KOPT-K1 (cell line): ENCODE data around the gene AP1AR.
"Not testable (repeated sequence)": the region's sequence is repeated elsewhere in the genome, so short reads cannot be mapped to it uniquely, and the experiment has no call there.

Source experiments
- H3K27ac ChIP-seq: fragments of 200-600 bp; sonication (generic); 2 replicates; pipeline ENCODE4 v1.5.1; 2016; ENCODE audit warnings: antibody characterized with exemption, mild to moderate bottlenecking, low read depth, low read length; ENCODE audit not compliant: poor library complexity, severe bottlenecking
- H3K36me3 ChIP-seq: fragments of 200-600 bp; sonication (generic); 2 replicates; pipeline ENCODE4 v1.5.1; 2017; ENCODE audit warnings: antibody characterized with exemption, mild to moderate bottlenecking, low read length, moderate library complexity; ENCODE audit not compliant: insufficient read depth
- H3K9me3 ChIP-seq: fragments of 200-600 bp; sonication (generic); 2 replicates; pipeline ENCODE4 v1.5.1; 2017; ENCODE audit warnings: antibody characterized with exemption, low read length, mild to moderate bottlenecking; ENCODE audit not compliant: insufficient read depth, poor library complexity, severe bottlenecking

AP1AR gene

DNA sequence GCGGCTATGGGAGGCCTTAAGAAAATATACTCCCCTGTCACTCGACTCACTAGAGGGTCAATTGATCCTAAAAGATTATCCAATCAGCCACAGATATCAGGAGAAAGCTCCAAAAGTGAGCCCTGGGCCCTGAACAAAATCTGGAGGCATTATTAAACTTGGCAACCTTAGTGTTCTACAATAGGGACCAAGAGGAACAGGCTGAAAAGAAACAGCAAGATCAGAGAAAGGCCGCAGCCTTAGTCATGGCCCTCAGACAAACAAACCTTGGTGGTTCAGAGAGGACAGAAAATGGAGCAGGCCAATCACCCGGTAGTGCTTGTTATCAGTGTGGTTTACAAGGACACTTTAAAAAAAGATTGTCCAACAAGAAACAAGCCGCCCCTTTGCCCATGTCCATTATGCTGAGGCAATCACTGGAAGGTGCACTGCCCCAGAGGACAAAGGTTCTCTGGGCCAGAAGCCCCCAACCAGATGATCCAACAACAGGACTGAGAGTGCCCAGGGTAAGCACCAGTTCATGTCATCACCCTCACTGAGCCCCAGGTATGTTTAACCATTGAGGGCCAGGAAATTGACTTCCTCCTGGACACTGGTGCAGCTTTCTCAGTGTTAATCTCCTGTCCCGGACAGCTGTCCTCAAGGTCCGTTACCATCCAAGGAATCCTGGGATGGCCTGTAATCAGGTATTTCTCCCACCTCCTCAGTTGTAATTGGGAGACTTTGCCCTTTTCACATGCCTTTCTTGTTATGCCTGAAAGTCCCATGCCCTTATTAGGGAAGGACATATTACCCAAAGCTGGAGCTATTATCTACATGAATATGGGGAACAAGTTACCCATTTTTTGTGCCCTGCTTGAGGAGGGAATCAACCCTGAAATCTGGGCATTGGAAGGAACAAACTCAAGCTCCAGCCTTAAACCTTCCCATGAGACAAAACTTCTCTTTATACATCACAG lies 23.2 kb upstream of the AP1AR start:
- not testable (repeated sequence) for H3K9me3 ChIP-seq, H3K36me3 ChIP-seq, H3K27ac ChIP-seq

GRCh38 chr4:112210777-112211176 lies 20.8 kb upstream of the AP1AR start:
- no peaks in the 10 kb centered on the region for H3K36me3 ChIP-seq
- no peak overlapping the region for H3K27ac ChIP-seq
- H3K9me3 ChIP-seq = no peaks in the 10 kb centered on the region

DNA sequence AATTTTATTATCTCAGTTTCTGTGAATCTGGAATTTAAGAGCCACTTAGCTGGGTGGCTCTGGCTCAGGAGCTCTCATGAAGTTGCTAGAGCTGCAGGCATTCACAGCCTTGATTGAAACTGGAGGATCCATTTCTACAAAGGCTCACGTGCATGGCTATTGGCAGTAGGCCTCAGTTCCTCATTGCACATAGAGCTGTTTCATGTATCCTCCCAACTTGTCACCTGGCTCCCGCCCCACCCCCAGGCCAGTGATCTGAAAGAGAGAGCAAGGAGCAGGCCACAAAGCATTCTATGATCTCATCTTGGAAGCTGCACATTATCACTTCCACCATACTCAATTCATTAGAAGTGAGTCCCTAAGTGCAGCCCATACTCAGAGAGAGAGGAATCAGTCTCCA lies 18.5 kb upstream of the AP1AR start:
- Histone ChIP-seq H3K9me3 (no peaks in the 10 kb centered on the region), H3K36me3 (no peaks in the 10 kb centered on the region), H3K27ac (no peak overlapping the region)

DNA sequence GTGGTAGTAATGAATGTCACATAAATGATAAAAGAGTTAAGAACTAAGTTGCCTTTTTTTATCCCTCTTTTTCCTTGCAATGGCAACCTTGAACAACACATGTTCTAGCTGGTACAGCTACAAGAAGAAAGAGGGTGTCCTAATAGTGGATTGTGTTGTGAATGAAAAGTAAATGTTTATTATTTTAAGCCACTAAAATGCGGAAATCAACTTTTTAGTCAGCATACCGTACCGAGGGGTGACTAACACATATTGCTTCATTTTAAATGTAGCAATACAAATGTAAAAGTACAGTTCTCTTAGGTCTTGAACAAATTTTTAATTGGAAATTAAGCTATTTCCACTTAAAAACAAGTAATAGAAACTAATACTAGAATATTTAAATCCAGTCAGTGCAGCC lies 17.7 kb upstream of the AP1AR start:
- H3K27ac ChIP-seq = no peak overlapping the region
- H3K36me3 ChIP-seq = no peaks in the 10 kb centered on the region
- no peaks in the 10 kb centered on the region for H3K9me3 ChIP-seq

- H3K9me3 ChIP-seq = no peaks in the 10 kb centered on the region
- H3K36me3 ChIP-seq = no peaks in the 10 kb centered on the region
- no peak overlapping the region for H3K27ac ChIP-seq
Measured at GRCh38 chr4:112214390-112215264, 17.0 kb upstream of the AP1AR start.

DNA sequence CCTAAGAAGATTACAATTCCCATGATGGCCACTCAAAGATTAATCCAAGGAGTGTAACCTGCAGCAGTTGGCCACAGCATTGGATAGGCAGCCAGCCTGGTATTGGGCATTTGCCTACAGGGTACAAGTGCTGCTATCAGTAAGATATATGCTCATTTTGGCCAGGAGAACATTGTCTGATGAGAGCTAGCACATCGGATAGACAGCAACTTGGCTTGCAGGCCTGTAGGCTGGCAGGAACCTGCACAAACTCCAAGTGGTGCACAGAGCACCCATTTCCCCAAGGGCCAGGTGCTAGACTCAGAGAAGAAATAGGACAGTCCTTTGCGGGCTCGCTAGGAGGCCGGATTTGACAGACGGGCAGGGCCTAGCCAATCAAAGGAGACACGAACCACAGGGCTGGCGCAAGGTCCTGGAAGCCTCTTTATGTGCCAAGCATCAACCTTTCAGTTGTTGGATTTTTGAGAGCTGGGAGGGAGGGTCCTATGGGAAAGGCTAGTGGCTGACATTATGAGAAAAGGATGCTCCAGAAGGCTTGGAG lies 11.7 kb upstream of the AP1AR start:
- H3K9me3 ChIP-seq = no peaks in the 10 kb centered on the region
- H3K27ac ChIP-seq = no peak overlapping the region

DNA sequence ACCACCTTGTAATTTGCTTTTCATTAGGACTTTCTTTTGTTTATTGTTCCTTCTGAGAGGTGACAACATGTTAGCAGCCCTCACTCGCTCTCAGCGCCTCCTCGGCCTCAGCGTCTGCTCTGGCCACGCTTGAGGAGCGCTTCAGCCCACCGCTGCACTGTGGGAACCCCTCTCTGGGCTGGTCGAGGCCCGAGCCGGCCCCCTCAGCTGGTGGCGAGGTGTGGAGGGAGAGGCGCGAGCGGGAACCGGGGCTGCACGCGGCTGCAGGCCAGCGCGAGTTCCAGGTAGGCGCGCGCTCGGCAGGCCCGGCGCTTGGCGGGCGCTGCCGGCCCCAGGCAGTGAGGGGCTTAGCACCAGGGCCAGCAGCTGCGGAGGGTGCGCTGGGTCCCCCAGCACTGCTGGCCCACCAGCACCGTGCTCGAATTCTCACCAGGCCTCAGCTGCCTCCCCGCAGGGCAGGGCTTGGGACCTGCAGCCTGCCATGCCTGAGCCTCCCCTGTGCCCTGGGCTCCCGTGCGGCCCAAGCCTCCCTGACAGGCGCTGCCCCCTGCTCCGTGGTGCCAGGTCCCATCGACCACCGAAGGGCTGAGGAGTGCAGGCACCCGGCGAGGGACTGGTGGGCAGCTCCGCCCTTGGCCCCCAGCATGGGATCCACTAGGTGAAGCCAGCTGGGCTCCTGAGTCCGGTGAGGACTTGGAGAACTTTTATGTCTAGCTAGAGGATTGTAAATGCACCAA lies 9.2 kb upstream of the AP1AR start:
- Histone ChIP-seq H3K36me3 (no peaks in the 10 kb centered on the region), H3K27ac (no peak overlapping the region), H3K9me3 (no peaks in the 10 kb centered on the region)

More for the DNA sequence above, 11.7 kb upstream of the AP1AR start:
- H3K36me3 ChIP-seq = no peaks in the 10 kb centered on the region

DNA sequence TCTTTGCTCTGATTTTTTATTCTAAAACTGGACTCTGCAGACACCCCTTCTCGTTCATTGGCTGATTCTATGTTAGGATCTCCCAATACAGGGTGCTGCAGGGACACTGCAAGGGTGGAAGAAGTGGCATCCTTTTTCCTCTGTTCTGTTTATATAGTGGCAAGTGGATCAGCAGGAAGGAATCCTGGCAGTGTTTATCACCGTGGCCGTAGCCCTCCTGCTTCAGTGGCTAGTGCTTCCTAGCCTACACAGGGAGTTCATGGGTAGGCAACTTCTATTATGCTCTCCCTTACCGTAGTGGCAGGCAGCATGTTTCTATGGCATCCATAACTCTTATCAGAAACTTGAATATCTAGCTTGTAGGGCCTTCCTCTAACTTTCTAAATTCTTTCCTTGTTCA lies 6.4 kb upstream of the AP1AR start:
- Histone ChIP-seq H3K9me3 (no peaks in the 10 kb centered on the region), H3K36me3 (no peaks in the 10 kb centered on the region), H3K27ac (no peak overlapping the region)

DNA sequence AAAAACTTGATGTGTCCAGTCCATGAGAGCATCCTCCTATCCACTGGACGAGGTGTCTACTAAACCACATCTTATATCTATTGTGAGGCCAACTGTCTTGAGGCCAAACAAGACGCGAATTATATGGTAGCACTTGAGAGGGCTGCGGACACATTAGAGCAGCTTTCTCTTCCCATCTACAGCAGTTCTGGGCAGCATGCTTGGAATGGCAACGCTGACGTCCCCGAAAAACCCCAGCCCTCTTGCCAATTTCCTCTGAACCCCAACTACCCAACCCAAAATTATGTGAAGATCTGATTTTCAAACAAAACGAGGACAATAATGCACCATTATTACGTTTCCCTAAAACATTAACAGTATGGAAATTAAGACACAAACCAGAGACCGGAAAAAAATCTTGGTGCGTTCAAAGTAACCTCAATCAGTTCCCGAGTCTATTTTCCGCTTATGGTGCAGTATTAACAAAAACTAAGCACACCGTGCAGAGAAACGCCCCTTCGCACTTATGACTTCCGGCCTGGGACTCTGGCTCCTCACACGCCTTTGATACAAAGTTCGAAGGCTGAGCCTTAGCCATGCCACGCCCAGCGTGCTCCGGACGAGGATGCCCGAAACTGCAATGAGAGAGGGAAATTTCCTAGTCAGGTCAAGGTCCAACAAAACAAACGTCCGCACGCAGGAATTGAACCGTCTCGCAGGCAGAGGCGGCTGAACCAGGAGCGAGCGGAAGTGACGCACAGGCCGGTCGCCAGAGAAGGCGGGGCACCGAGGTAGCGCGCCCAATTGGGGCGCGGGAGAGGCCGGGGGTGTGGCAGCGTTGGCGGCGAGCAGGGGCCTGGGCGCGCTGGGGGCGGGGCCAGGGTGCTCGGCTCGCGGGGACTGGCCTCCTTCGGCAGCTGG lies 458 bp upstream of the AP1AR start:
- Histone ChIP-seq H3K27ac (peak overlapping the region; percentile 79), H3K36me3 (no peaks in the 10 kb centered on the region), H3K9me3 (no peaks in the 10 kb centered on the region)

GRCh38 chr4:112234952-112235609 lies 3.5 kb downstream of the AP1AR start:
- H3K36me3 ChIP-seq = no peaks in the 10 kb centered on the region
- no peak overlapping the region for H3K27ac ChIP-seq
- no peaks in the 10 kb centered on the region for H3K9me3 ChIP-seq

- Histone ChIP-seq H3K36me3 (no peaks in the 10 kb centered on the region), H3K27ac (no peak overlapping the region), H3K9me3 (no peaks in the 10 kb centered on the region)
Measured at GRCh38 chr4:112236040-112236439, 4.5 kb downstream of the AP1AR start.

DNA sequence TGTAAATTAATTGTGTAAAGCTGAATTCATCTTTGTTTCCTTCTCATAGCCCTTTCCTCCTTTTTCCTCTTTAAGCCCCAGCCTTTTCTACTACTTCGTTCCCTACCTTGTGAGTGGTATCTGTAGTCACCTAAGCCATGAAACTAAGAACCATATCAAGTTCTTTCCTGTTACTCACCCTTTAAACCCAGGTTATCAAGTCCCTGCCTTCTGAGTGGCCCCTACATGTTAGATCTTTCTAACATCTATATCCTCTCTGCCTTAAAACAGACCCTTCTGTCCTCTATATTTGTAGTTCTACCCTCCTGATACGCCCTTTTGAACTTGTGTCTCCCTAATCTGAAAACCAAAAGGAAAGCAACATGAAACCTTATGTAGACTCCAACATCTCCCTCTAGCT lies 7.2 kb downstream of the AP1AR start:
- Histone ChIP-seq H3K9me3 (no peaks in the 10 kb centered on the region), H3K36me3 (no peaks in the 10 kb centered on the region), H3K27ac (no peak overlapping the region)

DNA sequence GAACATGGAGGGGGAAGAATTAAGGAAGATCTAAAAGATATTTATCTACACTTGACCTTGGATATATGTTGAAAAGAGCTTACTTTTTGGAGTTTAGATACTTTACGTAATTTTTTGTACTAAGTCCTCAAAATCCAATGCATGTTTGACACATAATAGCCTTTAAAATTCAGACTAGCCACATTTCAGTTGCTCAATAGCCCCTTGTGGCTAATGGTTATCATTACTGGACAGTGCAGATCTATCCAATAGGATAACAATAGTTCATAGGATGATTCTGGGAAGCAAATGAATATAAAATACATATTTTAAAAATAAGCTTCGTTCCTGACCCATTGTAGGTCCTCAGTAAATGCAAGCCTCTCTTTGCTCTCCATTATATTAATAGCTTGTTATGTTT lies 13.8 kb downstream of the AP1AR start:
- Histone ChIP-seq H3K36me3 (no peaks in the 10 kb centered on the region), H3K27ac (no peak overlapping the region), H3K9me3 (no peaks in the 10 kb centered on the region)
